ENCODE measurements around the gene FARP1. TPM values are rescaled to one million over a fixed set of nuclear protein-coding genes. Genes with fewer than 3 reads are reported as not detected.

Gene FARP1
- total RNA-seq, 1 donor from 2014 or later: 128 TPM

- Histone ChIP-seq H3K27me3 (ENCODE audit: insufficient read depth, low read length) (no peaks in the 10 kb centered on the region), H2AFZ (ENCODE audit: low read depth, low read length) (no peak within 1 kb of the TSS), H3K9me3 (ENCODE audit: insufficient read depth, low read depth, low read length) (no peaks in the 10 kb centered on the region), H3K36me3 (ENCODE audit: insufficient read depth, low read length) (no peaks in the 10 kb centered on the region), H4K20me1 (ENCODE audit: insufficient read depth, low read length) (peaks cover 4% of the 10 kb centered on the region), H3K4me1 (ENCODE audit: insufficient read depth, low read length) (peaks cover 47% of the 10 kb centered on the region), H3K79me2 (ENCODE audit: insufficient read depth, low read length) (peaks cover 69% of the 10 kb centered on the region), H3K4me2 (ENCODE audit: low read length) (no peak within 1 kb of the TSS), H3K9ac (ENCODE audit: low read length) (no peak within 1 kb of the TSS), H3K4me3 (ENCODE audit: insufficient read depth, low read depth, low read length) (no peak within 1 kb of the TSS), H3K27ac (ENCODE audit: low read depth, low read length) (no peak within 1 kb of the TSS)
- Mint-ChIP-seq H3K27me3 (ENCODE audit: low read depth, unreplicated experiment) (no peaks in the 10 kb centered on the region), H3K27ac (ENCODE audit: unreplicated experiment) (peak within 1 kb of the TSS; percentile 51), H3K4me3 (ENCODE audit: unreplicated experiment) (peak within 1 kb of the TSS; percentile 7), H3K9me3 (ENCODE audit: unreplicated experiment) (peaks cover 3% of the 10 kb centered on the region), H3K4me1 (ENCODE audit: low read depth, unreplicated experiment) (peaks cover 63% of the 10 kb centered on the region), H3K36me3 (ENCODE audit: low read depth, unreplicated experiment) (peaks cover 17% of the 10 kb centered on the region)
- FAIRE-seq: no peak
- DNase-seq (ENCODE audit: low read depth): no peak
- TF ChIP-seq EZH2 (IDR thresholded peaks at IDR 0.05; ENCODE audit: insufficient read depth, low read length) (no peak), CTCF (IDR thresholded peaks at IDR 0.05; ENCODE audit: insufficient read depth, low read depth, low read length) (no peak)
Measured at GRCh38 chr13:98176777-98177608, 34.1 kb downstream of the FARP1 start, which contains the start of gene RNF113B. RNF113B (minus strand) TSS chr13:98177269; CDS start chr13:98177236, 33 bp downstream.

- Histone ChIP-seq H3K4me1 (ENCODE audit: insufficient read depth, low read length) (peaks cover 18% of the 10 kb centered on the region), H3K79me2 (ENCODE audit: insufficient read depth, low read length) (peaks cover 90% of the 10 kb centered on the region), H3K36me3 (ENCODE audit: insufficient read depth, low read length) (no peaks in the 10 kb centered on the region), H3K9ac (ENCODE audit: low read length) (no peak overlapping the region), H3K27me3 (ENCODE audit: insufficient read depth, low read length) (no peaks in the 10 kb centered on the region), H3K9me3 (ENCODE audit: insufficient read depth, low read depth, low read length) (no peaks in the 10 kb centered on the region), H3K4me2 (ENCODE audit: low read length) (no peak overlapping the region), H3K27ac (ENCODE audit: low read depth, low read length) (no peak overlapping the region), H3K4me3 (ENCODE audit: insufficient read depth, low read depth, low read length) (no peak overlapping the region), H4K20me1 (ENCODE audit: insufficient read depth, low read length) (peaks cover 4% of the 10 kb centered on the region), H2AFZ (ENCODE audit: low read depth, low read length) (no peak overlapping the region)
- peaks cover 5% of the 10 kb centered on the region for H3K9me3 Mint-ChIP-seq (ENCODE audit: unreplicated experiment)
- no peak overlapping the region for H3K4me3 Mint-ChIP-seq (ENCODE audit: unreplicated experiment)
- H3K27ac Mint-ChIP-seq (ENCODE audit: unreplicated experiment): no peak overlapping the region
- peak; percentile 14 for DNase-seq (ENCODE audit: low read depth)
- H3K36me3 Mint-ChIP-seq (ENCODE audit: low read depth, unreplicated experiment): peaks cover 17% of the 10 kb centered on the region
- FAIRE-seq: no peak
- TF ChIP-seq CTCF (IDR thresholded peaks at IDR 0.05; ENCODE audit: insufficient read depth, low read depth, low read length) (no peak), EZH2 (IDR thresholded peaks at IDR 0.05; ENCODE audit: insufficient read depth, low read length) (no peak)
- no peaks in the 10 kb centered on the region for H3K27me3 Mint-ChIP-seq (ENCODE audit: low read depth, unreplicated experiment)
- H3K4me1 Mint-ChIP-seq (ENCODE audit: low read depth, unreplicated experiment): peaks cover 37% of the 10 kb centered on the region
Measured at GRCh38 chr13:98180092-98180491, 37.2 kb downstream of the FARP1 start.

All from astrocyte (in vitro differentiated cells and primary cell).